ENCODE measurements around the gene FGFBP2.

- TF ChIP-seq POLR2AphosphoS5 (IDR thresholded peaks at IDR 0.05; ENCODE audit: low read depth, low read length) (no peak), POLR2A (IDR thresholded peaks at IDR 0.05; ENCODE audit: low read depth, low read length) (no peak)
Measured at GRCh38 chr4:15925830-15926229, 37.1 kb downstream of the FGFBP2 start.
